DND-41 (cell line): ENCODE data around the gene SAPCD1.

Experiments
- ATAC-seq: fragments of 200-7000 bp; cut with Tn5 transposase; 3 replicates; pipeline ENCODE4 v1.9.1; 2021; ENCODE audit warnings: low read depth; ENCODE audit not compliant: insufficient read depth
- DNase-seq: peaks from one replicate; pipeline ENCODE4 v3.0.0-alpha.2; 2020
- H2AFZ ChIP-seq: 2 replicates; pipeline ENCODE4 v1.6.0; 2012; ENCODE audit warnings: low read depth, low read length
- H3K27ac ChIP-seq: 2 replicates; pipeline ENCODE4 v1.5.1; 2012; ENCODE audit warnings: low read length, inconsistent platforms
- H3K27me3 ChIP-seq: fragments of 200-600 bp; sonication (generic); 2 replicates; pipeline ENCODE4 v1.6.0; 2012; ENCODE audit warnings: low read length, mild to moderate bottlenecking, inconsistent platforms; ENCODE audit not compliant: insufficient read depth, poor library complexity
- H3K36me3 ChIP-seq: 2 replicates; pipeline ENCODE4 v1.5.1; 2012; ENCODE audit warnings: low read length, inconsistent platforms; ENCODE audit not compliant: insufficient read depth
- H3K4me1 ChIP-seq: 2 replicates; pipeline ENCODE4 v1.5.1; 2012; ENCODE audit warnings: mild to moderate bottlenecking, low read length; ENCODE audit not compliant: insufficient read depth
- H3K4me2 ChIP-seq: 2 replicates; pipeline ENCODE4 v1.6.0; 2012; ENCODE audit warnings: mild to moderate bottlenecking, moderate library complexity, low read length, inconsistent platforms; ENCODE audit not compliant: insufficient read depth
- H3K4me3 ChIP-seq, 2 experiments: fragments of 200-600 bp in 1 of 2; shearing (Covaris generic) in 1 of 2; 2 replicates each; pipeline ENCODE4 v1.5.1; 2012 to 2016; ENCODE audit warnings: inconsistent platforms in 2 of 2, low read length in 2 of 2, mild to moderate bottlenecking in 2 of 2, low read depth in 1 of 2, moderate library complexity in 1 of 2
- H3K79me2 ChIP-seq: 2 replicates; pipeline ENCODE4 v1.6.0; 2012; ENCODE audit warnings: low read length, inconsistent platforms; ENCODE audit not compliant: insufficient read depth
- H3K9ac ChIP-seq: 2 replicates; pipeline ENCODE4 v1.6.0; 2012; ENCODE audit warnings: low read depth, mild to moderate bottlenecking, inconsistent platforms, low read length, moderate library complexity
- H3K9me3 ChIP-seq: 2 replicates; pipeline ENCODE4 v1.5.1; 2012; ENCODE audit warnings: low read length, moderate library complexity, mild to moderate bottlenecking, inconsistent platforms; ENCODE audit not compliant: insufficient read depth, severe bottlenecking
- H4K20me1 ChIP-seq: 2 replicates; pipeline ENCODE4 v1.6.0; 2012; ENCODE audit warnings: low read length; ENCODE audit not compliant: insufficient read depth
- CTCF ChIP-seq: IDR thresholded peaks from 2 replicates; pipeline ENCODE4 v1.5.1; 2012; ENCODE audit warnings: borderline replicate concordance, low read length, moderate library complexity, mild to moderate bottlenecking; ENCODE audit not compliant: poor library complexity, severe bottlenecking; ENCODE audit errors: extremely low read depth
- EZH2 ChIP-seq: IDR thresholded peaks from 3 replicates; pipeline ENCODE4 v1.6.1; 2012; ENCODE audit warnings: borderline replicate concordance, low read depth, mild to moderate bottlenecking, moderate library complexity, low read length, inconsistent platforms; ENCODE audit not compliant: severe bottlenecking

The SAPCD1 gene

GRCh38 chr6:31725502-31726350 lies 36.7 kb upstream of the SAPCD1 start:
- no peak overlapping the region for H3K9ac ChIP-seq
- ATAC-seq (no peak), DNase-seq (no peak)
- H4K20me1 ChIP-seq: no peaks in the 10 kb centered on the region
- H3K4me2 ChIP-seq: no peak overlapping the region
- H3K79me2 ChIP-seq: peaks cover 4% of the 10 kb centered on the region; the same call in 1 of the 2 replicates
- no peaks in the 10 kb centered on the region for H3K9me3 ChIP-seq
- peaks cover 22% of the 10 kb centered on the region for H3K36me3 ChIP-seq
- H3K4me3 ChIP-seq: no peak overlapping the region
- no peak for TF ChIP-seq CTCF
- no peak for TF ChIP-seq EZH2
- no peak overlapping the region for H3K27ac ChIP-seq
- peaks cover 23% of the 10 kb centered on the region for H3K4me1 ChIP-seq
- no peak overlapping the region for H2AFZ ChIP-seq
- H3K27me3 ChIP-seq: no peaks in the 10 kb centered on the region

- TF ChIP-seq CTCF (no peak), EZH2 (no peak)
- Histone ChIP-seq H3K4me3 (no peak overlapping the region), H4K20me1 (no peaks in the 10 kb centered on the region), H2AFZ (no peak overlapping the region), H3K36me3 (peaks cover 34% of the 10 kb centered on the region), H3K4me1 (peaks cover 23% of the 10 kb centered on the region), H3K9ac (no peak overlapping the region), H3K79me2 (peaks cover 4% of the 10 kb centered on the region; the same call in 1 of the 2 replicates), H3K27ac (no peak overlapping the region), H3K4me2 (no peak overlapping the region), H3K9me3 (no peaks in the 10 kb centered on the region), H3K27me3 (no peaks in the 10 kb centered on the region)
- DNase-seq: no peak
- ATAC-seq: no peak
Measured at GRCh38 chr6:31727034-31727716, 35.3 kb upstream of the SAPCD1 start.

GRCh38 chr6:31727717-31728671 lies 34.5 kb upstream of the SAPCD1 start:
- Histone ChIP-seq H3K79me2 (peaks cover 4% of the 10 kb centered on the region; the same call in 1 of the 2 replicates), H3K36me3 (peaks cover 40% of the 10 kb centered on the region), H3K4me1 (peaks cover 23% of the 10 kb centered on the region), H3K4me3 (no peak overlapping the region), H2AFZ (no peak overlapping the region), H3K27ac (no peak overlapping the region), H3K4me2 (no peak overlapping the region), H3K9me3 (no peaks in the 10 kb centered on the region), H4K20me1 (no peaks in the 10 kb centered on the region), H3K9ac (no peak overlapping the region), H3K27me3 (no peaks in the 10 kb centered on the region)
- no peak for ATAC-seq
- no peak for DNase-seq
- TF ChIP-seq EZH2 (no peak), CTCF (no peak)
